Erythroblast (primary cell): Measurements from ENCODE around the gene ANKRD9.

ENCODE experiments used
- GATA1 ChIP-seq: IDR thresholded peaks from 2 replicates; pipeline ENCODE4 v1.6.1; 2011; ENCODE audit warnings: low read depth, mild to moderate bottlenecking, control low read depth, low read length, moderate library complexity
- POLR2A ChIP-seq: IDR thresholded peaks from 2 replicates; pipeline ENCODE4 v1.6.1; 2011; ENCODE audit warnings: mild to moderate bottlenecking, low read length

- no peak for TF ChIP-seq POLR2A
- no peak for TF ChIP-seq GATA1
Measured at GRCh38 chr14:102481791-102482238, 27.8 kb downstream of the ANKRD9 start.
